H1 (cell line): ENCODE measurements around the gene CYP3A7. TPM values are rescaled to one million over a fixed set of nuclear protein-coding genes. Genes with fewer than 3 reads are reported as not detected.

Experiments used
- CTCF ChIA-PET: fragments of 300-600 bp; sonication (Branson Sonifier 250); formaldehyde crosslinking; loops from one replicate; lab custom pipeline; 2021; ENCODE audit not compliant: partially characterized antibody; lab: Charles Lee
- POLR2A ChIA-PET: fragments of 300-600 bp; sonication (Branson Sonifier 250); formaldehyde crosslinking; loops from one replicate; lab custom pipeline; 2021; ENCODE audit warnings: inconsistent platforms; ENCODE audit not compliant: partially characterized antibody; lab: Charles Lee
- DNase-seq, 2 experiments: peaks; one replicate each; pipeline versions ENCODE4 v3.0.0 to v3.0.0-alpha.2; 2010 to 2022; ENCODE audit warnings: low spot score in 2 of 2, low read depth in 1 of 2, mixed read lengths in 1 of 2
- FAIRE-seq: peaks from 2 replicates; lab custom pipeline; 2011; peaks lifted over from hg19 to GRCh38; lab: Jason Lieb, UNC
- H2AFZ ChIP-seq: 2 replicates; pipeline ENCODE4 v1.8.1; 2012; ENCODE audit warnings: low read length, inconsistent platforms
- H2AK5ac ChIP-seq: 2 replicates; pipeline ENCODE4 v1.6.1; 2013; ENCODE audit warnings: low read depth, low read length
- H2BK120ac ChIP-seq: replicated peaks from 2 replicates; pipeline ENCODE3; 2013; ENCODE audit warnings: low read depth, low read length, inconsistent platforms
- H2BK12ac ChIP-seq: 2 replicates; pipeline ENCODE4 v1.6.1; 2013; ENCODE audit warnings: low read depth, low read length
- H2BK15ac ChIP-seq: 2 replicates; pipeline ENCODE4 v1.6.1; 2013; ENCODE audit warnings: low read length
- H2BK20ac ChIP-seq: 2 replicates; pipeline ENCODE4 v1.6.1; 2013; ENCODE audit warnings: low read length
- H2BK5ac ChIP-seq: 2 replicates; pipeline ENCODE4 v1.6.1; 2013; ENCODE audit warnings: low read depth, low read length
- H3K14ac ChIP-seq: 2 replicates; pipeline ENCODE4 v1.6.1; 2013; ENCODE audit warnings: inconsistent platforms; ENCODE audit not compliant: insufficient read length
- H3K18ac ChIP-seq: 2 replicates; pipeline ENCODE4 v1.6.1; 2013; ENCODE audit warnings: low read length; ENCODE audit errors: extremely low read depth
- H3K23ac ChIP-seq: 2 replicates; pipeline ENCODE4 v1.6.1; 2013; ENCODE audit warnings: inconsistent platforms; ENCODE audit not compliant: insufficient read length
- H3K23me2 ChIP-seq: 2 replicates; pipeline ENCODE4 v1.6.1; 2013; ENCODE audit warnings: low read depth, low read length
- H3K27ac ChIP-seq: 2 replicates; pipeline ENCODE4 v1.6.1; 2011; ENCODE audit warnings: low read depth, low read length, inconsistent platforms
- H3K27me3 ChIP-seq, 4 experiments: replicated peaks in 1 of 4; 1 replicate in 1 of 4; 2 replicates in 3 of 4; pipeline versions ENCODE4 v1.6.1 to v1.8.1; 2011 to 2013; ENCODE audit warnings: low read length in 3 of 4, mild to moderate bottlenecking in 3 of 4, inconsistent platforms in 2 of 4, mixed read lengths in 2 of 4, moderate library complexity in 1 of 4; ENCODE audit not compliant: control insufficient read depth in 3 of 4, insufficient read depth in 3 of 4; ENCODE audit errors: extremely low read depth in 1 of 4
- H3K36me3 ChIP-seq, 4 experiments: 2 replicates each; pipeline versions ENCODE4 v1.6.1 to v1.8.1; 2011 to 2013; ENCODE audit warnings: mild to moderate bottlenecking in 4 of 4, low read length in 3 of 4, moderate library complexity in 2 of 4, control low read depth in 1 of 4, inconsistent platforms in 1 of 4; ENCODE audit not compliant: insufficient read depth in 4 of 4, control insufficient read depth in 2 of 4
- H3K4ac ChIP-seq: replicated peaks from 2 replicates; pipeline ENCODE3; 2013; ENCODE audit warnings: low read length, low read depth, mixed read lengths, inconsistent platforms; ENCODE audit not compliant: insufficient read length
- H3K4me1 ChIP-seq, 4 experiments: replicated peaks in 1 of 4; 1 replicate in 1 of 4; 2 replicates in 3 of 4; pipeline versions ENCODE4 v1.6.1 to v1.8.1; 2011 to 2013; ENCODE audit warnings: low read length in 3 of 4, inconsistent platforms in 2 of 4, mixed read lengths in 1 of 4; ENCODE audit not compliant: insufficient read depth in 4 of 4, control insufficient read depth in 3 of 4
- H3K4me2 ChIP-seq, 2 experiments: 2 replicates each; pipeline versions ENCODE4 v1.6.1 to v1.8.1; 2011 to 2013; ENCODE audit warnings: low read depth in 2 of 2, low read length in 2 of 2, control low read depth in 1 of 2, inconsistent platforms in 1 of 2, mild to moderate bottlenecking in 1 of 2; ENCODE audit not compliant: insufficient read depth in 1 of 2
- H3K4me3 ChIP-seq, 4 experiments: fragments of 200-600, 300-600 bp in 1 of 4; sonication (generic), shearing (Covaris generic), sonication (Bioruptor Twin) in 1 of 4; 2 replicates each; pipeline versions ENCODE4 v1.5.1 to v1.8.1; 2011 to 2016; ENCODE audit warnings: low read length in 4 of 4, low read depth in 3 of 4, control low read depth in 2 of 4, inconsistent platforms in 2 of 4, mild to moderate bottlenecking in 2 of 4, mixed read lengths in 1 of 4, moderate library complexity in 1 of 4; ENCODE audit not compliant: insufficient read depth in 2 of 4; ENCODE audit errors: extremely low read depth in 1 of 4
- H3K56ac ChIP-seq: replicated peaks from 2 replicates; pipeline ENCODE3; 2013; ENCODE audit warnings: low read depth, mild to moderate bottlenecking, mixed read lengths, low read length, inconsistent platforms; ENCODE audit not compliant: insufficient read length
- H3K79me1 ChIP-seq: 2 replicates; pipeline ENCODE4 v1.6.1; 2013; ENCODE audit warnings: low read depth, low read length, control low read depth
- H3K79me2 ChIP-seq, 2 experiments: 2 replicates each; pipeline versions ENCODE4 v1.6.1 to v1.8.1; 2012 to 2013; ENCODE audit warnings: low read length in 2 of 2, mild to moderate bottlenecking in 2 of 2, inconsistent platforms in 1 of 2; ENCODE audit not compliant: insufficient read depth in 2 of 2, control insufficient read depth in 1 of 2
- H3K9ac ChIP-seq, 4 experiments: replicated peaks in 1 of 4; 1 replicate in 1 of 4; 2 replicates in 3 of 4; pipeline versions ENCODE4 v1.6.1 to v1.8.1; 2011 to 2013; ENCODE audit warnings: low read depth in 3 of 4, low read length in 3 of 4, control low read depth in 2 of 4, mild to moderate bottlenecking in 2 of 4, moderate library complexity in 2 of 4, inconsistent platforms in 1 of 4; ENCODE audit errors: extremely low read depth in 1 of 4
- H3K9me3 ChIP-seq, 2 experiments: 2 replicates each; pipeline versions ENCODE4 v1.6.1 to v1.8.1; 2012 to 2013; ENCODE audit warnings: mild to moderate bottlenecking in 2 of 2, moderate library complexity in 2 of 2, control low read depth in 1 of 2, inconsistent platforms in 1 of 2, low read depth in 1 of 2, low read length in 1 of 2, mixed read lengths in 1 of 2; ENCODE audit not compliant: insufficient read depth in 2 of 2
- H4K20me1 ChIP-seq, 2 experiments: replicated peaks in 1 of 2; 2 replicates each; pipeline versions ENCODE3 to v1.8.1; 2011 to 2013; ENCODE audit warnings: inconsistent platforms in 2 of 2, low read length in 2 of 2, mild to moderate bottlenecking in 1 of 2; ENCODE audit not compliant: insufficient read depth in 2 of 2, control insufficient read depth in 1 of 2
- H4K5ac ChIP-seq: 2 replicates; pipeline ENCODE4 v1.6.1; 2013; ENCODE audit warnings: low read length, low read depth, mixed read lengths, inconsistent platforms; ENCODE audit not compliant: insufficient read length
- H4K8ac ChIP-seq: 2 replicates; pipeline ENCODE4 v1.8.0; 2013; ENCODE audit warnings: mild to moderate bottlenecking, moderate library complexity, low read length, inconsistent platforms; ENCODE audit not compliant: insufficient read depth; ENCODE audit errors: extremely low read depth
- H4K91ac ChIP-seq: replicated peaks from 2 replicates; pipeline ENCODE3; 2013; ENCODE audit warnings: low read length, mixed read lengths, inconsistent platforms; ENCODE audit not compliant: insufficient read length
- CBX8 ChIP-seq: fragments of 300-800, 300-1000 bp; sonication (generic); IDR thresholded peaks from 2 replicates; pipeline ENCODE4 v1.7.1; 2016; ENCODE audit warnings: low read depth, low read length, borderline replicate concordance
- GTF2F1 ChIP-seq: IDR thresholded peaks from 2 replicates; pipeline ENCODE4 v1.6.1; 2012; ENCODE audit warnings: low read depth, low read length, improper control_type of control experiment, borderline replicate concordance
- KDM1A ChIP-seq: fragments of 200-600, 300-600 bp; sonication (generic); IDR thresholded peaks from 2 replicates; pipeline ENCODE4 v1.7.1; 2016; ENCODE audit warnings: mild to moderate bottlenecking, low read length, borderline replicate concordance
- KDM5A ChIP-seq: fragments of 200-600 bp; IDR thresholded peaks from 2 replicates; pipeline ENCODE4 v1.7.1; 2012; ENCODE audit warnings: mild to moderate bottlenecking, low read length, inconsistent platforms, mixed read lengths
- POLR2A ChIP-seq, 2 experiments: IDR thresholded peaks; 1 replicate in 1 of 2; 2 replicates in 1 of 2; pipeline ENCODE4 v1.6.1; 2011; ENCODE audit warnings: low read depth in 2 of 2, low read length in 2 of 2, mild to moderate bottlenecking in 2 of 2; ENCODE audit errors: control extremely low read depth in 1 of 2
- RXRA ChIP-seq: IDR thresholded peaks from 2 replicates; pipeline ENCODE4 v1.6.1; 2011; ENCODE audit warnings: low read depth, mild to moderate bottlenecking, low read length, moderate library complexity; ENCODE audit not compliant: insufficient read depth
- SP2 ChIP-seq: IDR thresholded peaks from 2 replicates; pipeline ENCODE4 v1.6.1; 2012; ENCODE audit warnings: mild to moderate bottlenecking, low read length, inconsistent platforms
- TEAD4 ChIP-seq: IDR thresholded peaks from 2 replicates; pipeline ENCODE4 v1.6.1; 2012; ENCODE audit warnings: low read depth, low read length, inconsistent platforms, mixed read lengths
- YY1 ChIP-seq: IDR thresholded peaks from 2 replicates; pipeline ENCODE4 v1.6.1; 2011; ENCODE audit warnings: low read depth, mild to moderate bottlenecking, low read length
- WGBS, 2 experiments: shearing (Covaris generic) in 1 of 2; methylation state at CpG; one replicate each; pipeline versions ENCODE4 v1.1.6 to v1.1.7; 2013 to 2015; ENCODE audit warnings: low lambda C conversion rate in 2 of 2, mixed read lengths in 2 of 2, inconsistent platforms in 1 of 2, low coverage in 1 of 2, missing lambda C conversion rate in 1 of 2; ENCODE audit not compliant: insufficient replicate concordance in 2 of 2, insufficient coverage in 1 of 2, insufficient read length in 1 of 2; ENCODE audit errors: extremely low coverage in 1 of 2, missing lambda C conversion rate in 1 of 2; 5-methylcytosine and 5-hydroxymethylcytosine counted together
- polyA plus RNA-seq, 7 experiments: library from polyadenylated mRNA; depleted of rRNA in 3 of 7; stranded (reverse) in 5 of 7; unstranded in 2 of 7; fragments of >200 nt in 5 of 7; fragments of 200-250 nt in 2 of 7; gene quantifications; 1 replicate in 5 of 7; 2 replicates in 1 of 7; 4 replicates in 1 of 7; pipeline versions ENCODE4 v1.2.1 to v1.2.3, GENCODE V29; 2011 to 2013; ENCODE audit warnings: missing spikeins in 2 of 7, mixed read lengths in 2 of 7
- total RNA-seq: library from RNA; stranded (reverse); fragmentation: NEBNext Ultra II Directional; extraction: Animal tissue kit (Norgen Biotek cat#: 25700); gene quantifications from 2 replicates; pipeline ENCODE4 v1.2.1, GENCODE V29; 2021
- TF ChIP-seq, protein P1 (sequence below): IDR thresholded peaks from 2 replicates; pipeline ENCODE4 v1.6.1; 2012; ENCODE audit warnings: inconsistent platforms

CYP3A7 gene
- total and polyA plus RNA-seq, 2 of the 8 experiments (the other 6 are each of a cell fraction or from before 2014, with no cell fraction given) = not detected

- WGBS, 2 experiments = 100% methylated on average over 1 of the region's 1 CpG; no CpG with 5 or more reads in 1 of the 2 experiments
- TF ChIP-seq POLR2A (IDR thresholded peaks at IDR 0.05; ENCODE audit: control extremely low read depth in 1 of 2, low read depth in 2 of 2, low read length in 2 of 2) (no peak), TEAD4 (no peak), KDM1A (no peak), GTF2F1 (no peak), SP2 (no peak), YY1 (no peak), KDM5A (no peak), RXRA (no peak), CBX8 (no peak)
- TF ChIP-seq, protein P1, sequence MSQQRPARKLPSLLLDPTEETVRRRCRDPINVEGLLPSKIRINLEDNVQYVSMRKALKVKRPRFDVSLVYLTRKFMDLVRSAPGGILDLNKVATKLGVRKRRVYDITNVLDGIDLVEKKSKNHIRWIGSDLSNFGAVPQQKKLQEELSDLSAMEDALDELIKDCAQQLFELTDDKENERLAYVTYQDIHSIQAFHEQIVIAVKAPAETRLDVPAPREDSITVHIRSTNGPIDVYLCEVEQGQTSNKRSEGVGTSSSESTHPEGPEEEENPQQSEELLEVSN = no peak
- H3K4ac ChIP-seq = no peak overlapping the region
- no peak overlapping the region for H3K14ac ChIP-seq
- H2BK120ac ChIP-seq = no peak overlapping the region
- DNase-seq (no peak), FAIRE-seq (no peak)
- H3K56ac ChIP-seq = no peak overlapping the region
- H2BK20ac ChIP-seq = no peak overlapping the region
- H2BK5ac ChIP-seq = no peak overlapping the region
- H3K18ac ChIP-seq = no peak overlapping the region
- H3K23me2 ChIP-seq = no peaks in the 10 kb centered on the region
- no peak overlapping the region for H3K23ac ChIP-seq
- no peak overlapping the region for H4K91ac ChIP-seq
- H4K8ac ChIP-seq = no peak overlapping the region
- no peak overlapping the region for H3K27ac ChIP-seq
- no peaks in the 10 kb centered on the region for H3K27me3 ChIP-seq
- H4K5ac ChIP-seq = no peak overlapping the region
- H3K4me1 ChIP-seq = no peaks in the 10 kb centered on the region
- no peaks in the 10 kb centered on the region for H3K79me1 ChIP-seq
- H3K36me3 ChIP-seq = no peaks in the 10 kb centered on the region
- ChIA-PET POLR2A (interaction anchor here (1.2 kb wide), 1 partner anchor 10 kb away, joined by 4 read pairs; no protein-coding TSS in a partner anchor), CTCF (interaction anchor here (1.1 to 2.0 kb wide), 3 partner anchors 10 to 50 kb away, joined by 3 to 11 read pairs (median 4); no protein-coding TSS in a partner anchor)
- no peak overlapping the region for H2AK5ac ChIP-seq
- H3K4me2 ChIP-seq = no peak overlapping the region
- no peak overlapping the region for H2BK12ac ChIP-seq
- no peak overlapping the region for H3K9ac ChIP-seq
- no peaks in the 10 kb centered on the region for H4K20me1 ChIP-seq
- no peak overlapping the region for H3K4me3 ChIP-seq
- H3K9me3 ChIP-seq = no peaks in the 10 kb centered on the region
- no peaks in the 10 kb centered on the region for H3K79me2 ChIP-seq
- no peak overlapping the region for H2AFZ ChIP-seq
- no peak overlapping the region for H2BK15ac ChIP-seq
Measured at GRCh38 chr7:99730238-99730810, 4.7 kb downstream of the CYP3A7 start.
